RWPE1 (cell line): Measurements from ENCODE around the gene NATD1.

Experiments used
- CTCF ChIA-PET: fragments of 350-600 bp; sonication (Branson Sonifier 250); formaldehyde crosslinking; extraction: SDS; loops from one replicate; lab custom pipeline; 2021; lab: Yijun Ruan, JAX
- POLR2A ChIA-PET: fragments of 400-600 bp; formaldehyde crosslinking; extraction: SDS; loops from one replicate; lab custom pipeline; 2020; ENCODE audit warnings: antibody characterized with exemption; ENCODE audit not compliant: low non-redundant PET; lab: Yijun Ruan, JAX
- DNase-seq: peaks from one replicate; pipeline ENCODE4 v3.0.0; 2012; ENCODE audit warnings: low spot score
- H3K27ac ChIP-seq: fragments of 450-650 bp; 2 replicates; pipeline ENCODE4 v1.5.1; 2017
- CTCF ChIP-seq: fragments of 450-650 bp; conservative IDR thresholded peaks from 2 replicates; pipeline ENCODE4 v1.5.1; 2017; ENCODE audit warnings: low read depth, mild to moderate bottlenecking

NATD1 gene

DNA sequence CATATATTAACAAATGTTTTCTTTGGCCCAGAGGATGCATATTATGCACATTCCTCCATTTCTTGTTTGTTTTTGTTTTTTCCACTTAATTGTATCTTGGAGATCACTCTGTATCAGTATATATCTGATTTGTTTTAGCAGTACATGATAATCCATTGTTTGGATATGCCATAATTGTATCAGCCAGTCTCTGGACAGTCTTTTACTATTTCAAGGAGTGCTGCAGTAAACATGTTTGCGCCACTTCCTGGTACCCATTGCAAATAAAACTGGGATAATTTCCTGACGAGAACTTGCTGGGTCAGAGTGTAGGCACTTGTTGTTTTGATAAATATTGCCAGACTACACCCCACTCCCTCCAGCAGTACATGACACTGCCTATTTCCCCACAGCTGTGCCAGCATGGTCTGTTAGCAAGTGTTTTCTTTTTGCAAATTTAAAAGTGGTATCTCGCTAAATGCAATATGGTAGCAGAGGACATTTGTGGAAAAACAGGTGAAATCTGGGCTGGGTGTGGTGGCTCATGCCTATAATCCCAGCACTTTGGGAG is 34.3 kb downstream of the NATD1 start:
- POLR2A ChIA-PET = no interaction called here

GRCh38 chr17:21218101-21218500 is 35.1 kb downstream of the NATD1 start:
- CTCF ChIA-PET = no interaction called here
- POLR2A ChIA-PET = no interaction called here
- H3K27ac ChIP-seq = no peak overlapping the region
- no peak for DNase-seq
- no peak for TF ChIP-seq CTCF

More for the DNA sequence above, 34.3 kb downstream of the NATD1 start:
- no peak overlapping the region for H3K27ac ChIP-seq
- DNase-seq = no peak
- CTCF ChIA-PET = no interaction called here
- no peak for TF ChIP-seq CTCF

DNA sequence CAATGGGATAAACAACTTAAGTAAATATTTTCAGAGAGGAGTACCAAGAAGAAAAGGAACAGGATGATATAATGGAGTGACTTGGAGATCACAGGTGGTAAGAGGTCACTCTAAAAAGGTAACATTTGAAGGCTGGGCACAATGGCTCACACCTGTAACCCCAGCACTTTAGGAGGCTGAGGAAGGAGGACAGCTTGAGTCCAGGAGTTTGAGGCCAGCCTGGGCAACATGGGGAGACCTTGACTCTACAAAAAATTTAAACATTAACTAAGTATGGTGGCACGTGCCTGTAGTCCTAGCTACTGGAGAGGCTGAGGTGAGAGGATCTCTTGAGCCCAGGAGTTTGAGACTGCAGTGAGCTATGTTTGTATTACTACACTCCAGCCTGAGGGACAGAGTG is 35.9 kb downstream of the NATD1 start:
- DNase-seq = no peak
- H3K27ac ChIP-seq = no peak overlapping the region
- ChIA-PET CTCF (no interaction called here), POLR2A (no interaction called here)
- no peak for TF ChIP-seq CTCF

DNA sequence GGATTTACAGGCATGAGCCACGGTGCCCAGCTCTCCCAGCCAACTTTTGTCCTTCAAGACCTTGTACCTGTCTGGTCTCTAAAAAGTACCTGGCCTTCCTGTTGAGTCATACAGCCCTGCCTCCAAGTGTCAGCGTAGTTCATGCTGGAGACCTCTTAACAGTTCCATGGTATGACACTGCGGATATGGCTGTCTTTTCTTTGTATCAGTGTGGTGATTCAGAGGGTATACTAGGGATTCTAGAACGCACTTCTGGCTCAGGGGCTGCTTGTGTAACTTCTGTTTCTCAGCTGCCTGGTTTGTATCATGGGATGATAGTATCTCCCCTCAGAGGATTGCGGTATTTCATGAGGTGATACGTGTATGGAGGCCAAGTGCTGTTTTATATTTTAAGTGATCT is 37.3 kb downstream of the NATD1 start:
- TF ChIP-seq CTCF = no peak
- CTCF ChIA-PET = no interaction called here
- peak; percentile 31 for DNase-seq
- H3K27ac ChIP-seq = peak overlapping the region; percentile 95
- POLR2A ChIA-PET = no interaction called here

DNA sequence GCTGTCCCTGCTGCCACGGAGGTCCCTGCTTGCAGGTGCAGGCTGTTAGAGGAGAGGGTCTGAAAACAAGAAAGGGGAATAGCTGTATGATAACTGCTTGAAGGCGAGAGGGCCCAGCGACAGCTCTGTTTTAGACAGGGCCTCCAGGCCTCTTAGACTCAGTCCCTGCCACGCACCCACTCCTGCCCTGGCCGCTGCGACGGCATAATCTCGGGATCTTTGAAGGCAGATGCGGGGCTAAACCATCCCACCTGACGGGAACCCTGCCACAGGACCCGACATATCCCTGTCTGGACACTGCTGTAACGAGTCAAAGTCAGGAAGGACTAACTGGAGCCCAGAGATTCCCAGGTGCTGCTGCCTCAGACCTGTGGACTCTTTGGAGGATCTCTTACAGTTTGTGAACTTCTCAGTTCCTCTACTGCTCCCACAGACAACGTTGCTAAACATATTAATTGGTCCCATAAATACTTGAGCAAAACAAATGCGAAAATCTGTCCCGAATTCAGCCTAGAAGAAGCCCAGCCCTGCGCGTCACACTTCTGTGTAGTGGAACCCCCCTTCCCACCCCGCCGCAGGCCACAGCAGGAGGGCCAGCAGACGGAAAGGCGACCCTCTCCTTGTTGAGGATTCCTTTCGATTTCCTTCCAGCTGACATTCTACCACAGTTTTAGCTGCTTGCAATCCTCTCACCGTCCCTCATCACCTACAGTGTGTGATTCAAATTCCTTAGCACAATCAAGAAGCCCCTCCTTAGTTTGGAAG is 38.3 kb downstream of the NATD1 start:
- CTCF ChIA-PET = no interaction called here
- peak overlapping the region; percentile 95 for H3K27ac ChIP-seq
- DNase-seq = peak; percentile 25
- POLR2A ChIA-PET = no interaction called here
- TF ChIP-seq CTCF = no peak

- peak; percentile 94 for DNase-seq
- peak within 1 kb of the TSS; percentile 95 for H3K27ac ChIP-seq
- ChIA-PET CTCF (interaction anchor here (0.6 to 1.7 kb wide), 2 partner anchors 95 to 96 kb away, joined by 4 to 7 read pairs; no protein-coding TSS in a partner anchor), POLR2A (no interaction called here)
- no peak for TF ChIP-seq CTCF
Measured at GRCh38 chr17:21214015-21214776, 39.0 kb downstream of the NATD1 start, which contains the start of gene TMEM11. Gene TMEM11, minus strand, starts transcription at chr17:21214161. Its CDS starts 9 bp downstream, at chr17:21214152.
